Measurements from ENCODE around the gene SPON1. TPM values are rescaled to one million over a fixed set of nuclear protein-coding genes. Genes with fewer than 3 reads are reported as not detected.

Gene SPON1
- total RNA-seq, 1 experiment from 2014 or later = 0.10 TPM

- H3K4me1 ChIP-seq (ENCODE audit: control insufficient read depth, insufficient read depth, low read length) = no peaks in the 10 kb centered on the region
- CTCF ChIA-PET = no interaction called here
- BruUV-seq (replicated peaks) = no TSS peak
- DNase-seq (ENCODE audit: low read depth, low spot score) (no peak), ATAC-seq (no peak)
- POLR2A ChIA-PET = no interaction called here
- TF ChIP-seq SIN3A (IDR thresholded peaks at IDR 0.05; ENCODE audit: borderline replicate concordance, insufficient read depth, low read depth, low read length) (no peak), TCF7L2 (IDR thresholded peaks at IDR 0.05; ENCODE audit: low read depth, low read length) (no peak), CTCF (IDR thresholded peaks at IDR 0.05) (no peak), POLR2AphosphoS5 (IDR thresholded peaks at IDR 0.05; ENCODE audit: low read depth, low read length) (no peak), REST (IDR thresholded peaks at IDR 0.05; ENCODE audit: insufficient read depth in 1 of 2, low read depth in 2 of 2, low read length in 1 of 2) (no peak)
- no peaks in the 10 kb centered on the region for H3K36me3 ChIP-seq (ENCODE audit: control insufficient read depth, insufficient read depth, low read length)
- no peak overlapping the region for H3K27ac ChIP-seq (ENCODE audit: low read length)
- intact Hi-C loops (cut with micrococcal nuclease; ENCODE audit: unreplicated experiment) (no loop called here), in situ Hi-C loops (cut with HindIII; ENCODE audit: low pct_unique_long_range_greater_than_20kb, low sequenced_read_pairs) (no loop called here)
- H3K27me3 ChIP-seq (ENCODE audit: control insufficient read depth, insufficient read depth, low read length) = 0 out of 2 replicates have a peak, but pooled peaks cover 2% of the 10 kb centered on the region
- H3K4me3 ChIP-seq (ENCODE audit: low read depth in 2 of 2, low read length in 2 of 2) = no peak overlapping the region
- H3K9me3 ChIP-seq (ENCODE audit: control insufficient read depth, insufficient read depth, low read depth, low read length) = no peaks in the 10 kb centered on the region
Measured at GRCh38 chr11:14119357-14119756, 156.8 kb downstream of the SPON1 start.

- no TSS peak for BruUV-seq (replicated peaks)
- no peak for TF ChIP-seq TCF7L2 (IDR thresholded peaks at IDR 0.05; ENCODE audit: low read depth, low read length)
- TF ChIP-seq SIN3A (IDR thresholded peaks at IDR 0.05; ENCODE audit: borderline replicate concordance, insufficient read depth, low read depth, low read length) = no peak
- no peak for TF ChIP-seq POLR2AphosphoS5 (IDR thresholded peaks at IDR 0.05; ENCODE audit: low read depth, low read length)
- no peaks in the 10 kb centered on the region for H3K4me1 ChIP-seq (ENCODE audit: control insufficient read depth, insufficient read depth, low read length)
- DNase-seq (ENCODE audit: low read depth, low spot score) (no peak), ATAC-seq (no peak)
- H3K4me3 ChIP-seq (ENCODE audit: low read depth in 2 of 2, low read length in 2 of 2) = no peak overlapping the region
- no peaks in the 10 kb centered on the region for H3K9me3 ChIP-seq (ENCODE audit: control insufficient read depth, insufficient read depth, low read depth, low read length)
- POLR2A ChIA-PET = no interaction called here
- intact Hi-C loops (cut with micrococcal nuclease; ENCODE audit: unreplicated experiment) (no loop called here), in situ Hi-C loops (cut with HindIII; ENCODE audit: low pct_unique_long_range_greater_than_20kb, low sequenced_read_pairs) (no loop called here)
- H3K27ac ChIP-seq (ENCODE audit: low read length) = no peak overlapping the region
- no peaks in the 10 kb centered on the region for H3K27me3 ChIP-seq (ENCODE audit: control insufficient read depth, insufficient read depth, low read length)
- CTCF ChIA-PET = no interaction called here
- no peaks in the 10 kb centered on the region for H3K36me3 ChIP-seq (ENCODE audit: control insufficient read depth, insufficient read depth, low read length)
Measured at GRCh38 chr11:14124350-14124749, 161.8 kb downstream of the SPON1 start.

- Histone ChIP-seq H3K4me3 (ENCODE audit: low read depth in 2 of 2, low read length in 2 of 2) (no peak overlapping the region), H3K27me3 (ENCODE audit: control insufficient read depth, insufficient read depth, low read length) (no peaks in the 10 kb centered on the region), H3K9me3 (ENCODE audit: control insufficient read depth, insufficient read depth, low read depth, low read length) (no peaks in the 10 kb centered on the region), H3K27ac (ENCODE audit: low read length) (no peak overlapping the region), H3K36me3 (ENCODE audit: control insufficient read depth, insufficient read depth, low read length) (no peaks in the 10 kb centered on the region), H3K4me1 (ENCODE audit: control insufficient read depth, insufficient read depth, low read length) (no peaks in the 10 kb centered on the region)
- ATAC-seq (no peak), DNase-seq (ENCODE audit: low read depth, low spot score) (no peak)
- ChIA-PET POLR2A (no interaction called here), CTCF (no interaction called here)
- BruUV-seq (replicated peaks) = no TSS peak
- intact Hi-C loops (cut with micrococcal nuclease; ENCODE audit: unreplicated experiment) = no loop called here
- no peak for TF ChIP-seq SIN3A (IDR thresholded peaks at IDR 0.05; ENCODE audit: borderline replicate concordance, insufficient read depth, low read depth, low read length)
- no peak for TF ChIP-seq POLR2AphosphoS5 (IDR thresholded peaks at IDR 0.05; ENCODE audit: low read depth, low read length)
- TF ChIP-seq CTCF (IDR thresholded peaks at IDR 0.05) = no peak
- TF ChIP-seq REST (IDR thresholded peaks at IDR 0.05; ENCODE audit: insufficient read depth in 1 of 2, low read depth in 2 of 2, low read length in 1 of 2) = no peak
- TF ChIP-seq TCF7L2 (IDR thresholded peaks at IDR 0.05; ENCODE audit: low read depth, low read length) = no peak
- in situ Hi-C loops (cut with HindIII; ENCODE audit: low pct_unique_long_range_greater_than_20kb, low sequenced_read_pairs) = no loop called here
Measured at GRCh38 chr11:14124886-14125285, 162.4 kb downstream of the SPON1 start.
